K562 (cell line): ENCODE measurements around the gene SLC34A2. TPM values are rescaled to one million over a fixed set of nuclear protein-coding genes. Genes with fewer than 3 reads are reported as not detected.

Experiments used
- CC2D1A ChIP-seq: fragments of 450-650 bp; IDR thresholded peaks from 2 replicates; pipeline ENCODE4 v1.6.1; 2017; ENCODE audit warnings: mild to moderate bottlenecking
- NR3C1 ChIP-seq: sonication (generic); formaldehyde crosslinking; IDR thresholded peaks from 2 replicates; pipeline ENCODE4 v1.8.1; 2022; ENCODE audit warnings: missing genetic modification reagents
- RCOR1 ChIP-seq, 2 experiments: IDR thresholded peaks; 2 replicates each; pipeline ENCODE4 v1.6.1; 2012; ENCODE audit warnings: low read depth in 2 of 2, low read length in 2 of 2, borderline replicate concordance in 1 of 2, improper control_type of control experiment in 1 of 2
- SMAD1 ChIP-seq: fragments of 150-350 bp; IDR thresholded peaks from 2 replicates; pipeline ENCODE4 v1.6.1; 2014; ENCODE audit warnings: low read length, low read depth; ENCODE audit not compliant: partially characterized antibody
- SREBF1 ChIP-seq: fragments of 150-350 bp; IDR thresholded peaks from 2 replicates; pipeline ENCODE4 v1.6.1; 2014; ENCODE audit warnings: antibody characterized with exemption, low read depth, low read length, borderline replicate concordance
- YY1 ChIP-seq, 3 experiments: IDR thresholded peaks; 2 replicates each; pipeline ENCODE4 v1.6.1; 2011; ENCODE audit warnings: low read length in 2 of 3, mild to moderate bottlenecking in 2 of 3, moderate library complexity in 2 of 3, borderline replicate concordance in 1 of 3, control low read depth in 1 of 3, low read depth in 1 of 3; ENCODE audit not compliant: insufficient read depth in 3 of 3, insufficient replicate concordance in 2 of 3, control insufficient read depth in 1 of 3, insufficient read length in 1 of 3; ENCODE audit errors: extremely low read depth in 1 of 3
- ZZZ3 ChIP-seq: fragments of 450-650 bp; IDR thresholded peaks from 2 replicates; pipeline ENCODE4 v1.6.1; 2016; ENCODE audit warnings: antibody characterized with exemption, mild to moderate bottlenecking, moderate library complexity
- polyA plus RNA-seq, 8 experiments: library from polyadenylated mRNA; depleted of rRNA in 4 of 8; stranded (reverse) in 5 of 8; unstranded in 3 of 8; fragments of >200 nt; fragmentation: Nextera tagmentation in 2 of 8; fragmentation: Illumina TruSeq in 1 of 8; extraction: Ambion mirVana in 2 of 8; extraction: Trizol in 1 of 8; gene quantifications; 2 replicates each; pipeline versions ENCODE4 v1.2.1 to v1.2.3, GENCODE V29; 2011 to 2014; ENCODE audit warnings: inconsistent platforms in 1 of 8, missing spikeins in 1 of 8
- total RNA-seq, 7 experiments: library from RNA; depleted of rRNA in 6 of 7; stranded (reverse); fragments of >200 nt in 6 of 7; fragmentation: Illumina TruSeq in 2 of 7; extraction: Trizol in 2 of 7; gene quantifications; 2 replicates each; pipeline versions ENCODE4 v1.2.1 to v1.2.3, GENCODE V29; 2011 to 2021; ENCODE audit warnings: low replicate concordance in 1 of 7
- TF ChIP-seq, protein P1 (sequence below): fragments of 250-450 bp; sonication (Bioruptor Pico); IDR thresholded peaks from 2 replicates; pipeline ENCODE4 v1.4.0; 2020; ENCODE audit warnings: mild to moderate bottlenecking, moderate library complexity, borderline replicate concordance
- TF ChIP-seq, protein P2 (sequence below): fragments of 250-450 bp; sonication (Bioruptor Pico); IDR thresholded peaks from 2 replicates; pipeline ENCODE4 v1.8.0; 2021; ENCODE audit warnings: moderate library complexity, mild to moderate bottlenecking, inconsistent platforms
- TF ChIP-seq, protein P3 (sequence below), 3 experiments: fragments of 200-800 bp in 1 of 3; fragments of 250-450 bp in 1 of 3; fragments of 450-650 bp in 1 of 3; sonication (Bioruptor Pico) in 1 of 3; sonication (Bioruptor generic) in 1 of 3; formaldehyde crosslinking in 1 of 3; IDR thresholded peaks; 2 replicates each; pipeline versions ENCODE4 v1.6.1 to v1.8.0; 2016 to 2022; ENCODE audit warnings: mild to moderate bottlenecking in 2 of 3, missing genetic modification characterization in 2 of 3, missing compliant biosample characterization in 1 of 3, moderate library complexity in 1 of 3
- TF ChIP-seq, protein P4 (sequence below): IDR thresholded peaks from 2 replicates; pipeline ENCODE4 v1.6.1; 2011; ENCODE audit warnings: borderline replicate concordance, low read depth, mild to moderate bottlenecking, moderate library complexity, low read length; ENCODE audit not compliant: insufficient read depth, poor library complexity, severe bottlenecking
- TF ChIP-seq, protein P5 (sequence below), 2 experiments: fragments of 450-650 bp in 1 of 2; IDR thresholded peaks; 2 replicates each; pipeline ENCODE4 v1.6.1; 2011 to 2017; ENCODE audit warnings: low read depth in 2 of 2, antibody characterized with exemption in 1 of 2, borderline replicate concordance in 1 of 2, low read length in 1 of 2, mild to moderate bottlenecking in 1 of 2, mixed read lengths in 1 of 2; ENCODE audit not compliant: control insufficient read depth in 1 of 2

The SLC34A2 gene
- total and polyA plus RNA-seq, 9 of the 15 experiments (the other 6 are each of a cell fraction or from before 2014, with no cell fraction given) = 1.5 TPM; not detected in 8

DNA sequence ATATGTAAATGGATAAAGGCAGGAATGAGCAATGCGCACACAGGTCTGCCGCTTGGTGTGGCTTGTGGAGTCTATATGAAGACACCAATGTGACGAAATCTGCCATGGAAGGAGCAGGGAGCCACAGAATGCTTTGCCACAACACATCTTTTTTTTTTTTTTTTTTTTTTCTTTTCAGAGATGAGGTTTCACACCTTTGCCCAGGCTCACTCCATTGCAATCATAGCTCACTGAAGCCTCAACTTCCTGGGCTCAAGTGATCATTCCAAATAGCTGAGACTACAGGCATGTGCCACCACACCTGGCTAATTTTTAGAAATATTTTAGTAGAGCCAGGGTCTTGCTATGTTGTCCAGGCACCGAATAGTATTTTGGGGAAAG, 17.4 kb upstream of the SLC34A2 start (continued):
- TF ChIP-seq RCOR1 (IDR thresholded peaks at IDR 0.05; ENCODE audit: borderline replicate concordance in 1 of 2, low read depth in 2 of 2, low read length in 2 of 2) (no peak), CC2D1A (no peak), SMAD1 (no peak), SREBF1 (no peak), NR3C1 (CRISPR knock-in tag) (no peak), YY1 (IDR thresholded peaks at IDR 0.05; ENCODE audit: borderline replicate concordance in 1 of 3, control insufficient read depth in 1 of 3, extremely low read depth in 1 of 3, insufficient read depth in 3 of 3, insufficient read length in 1 of 3, insufficient replicate concordance in 2 of 3, low read depth in 1 of 3, low read length in 2 of 3) (no peak), ZZZ3 (no peak)
- TF ChIP-seq, protein P1, sequence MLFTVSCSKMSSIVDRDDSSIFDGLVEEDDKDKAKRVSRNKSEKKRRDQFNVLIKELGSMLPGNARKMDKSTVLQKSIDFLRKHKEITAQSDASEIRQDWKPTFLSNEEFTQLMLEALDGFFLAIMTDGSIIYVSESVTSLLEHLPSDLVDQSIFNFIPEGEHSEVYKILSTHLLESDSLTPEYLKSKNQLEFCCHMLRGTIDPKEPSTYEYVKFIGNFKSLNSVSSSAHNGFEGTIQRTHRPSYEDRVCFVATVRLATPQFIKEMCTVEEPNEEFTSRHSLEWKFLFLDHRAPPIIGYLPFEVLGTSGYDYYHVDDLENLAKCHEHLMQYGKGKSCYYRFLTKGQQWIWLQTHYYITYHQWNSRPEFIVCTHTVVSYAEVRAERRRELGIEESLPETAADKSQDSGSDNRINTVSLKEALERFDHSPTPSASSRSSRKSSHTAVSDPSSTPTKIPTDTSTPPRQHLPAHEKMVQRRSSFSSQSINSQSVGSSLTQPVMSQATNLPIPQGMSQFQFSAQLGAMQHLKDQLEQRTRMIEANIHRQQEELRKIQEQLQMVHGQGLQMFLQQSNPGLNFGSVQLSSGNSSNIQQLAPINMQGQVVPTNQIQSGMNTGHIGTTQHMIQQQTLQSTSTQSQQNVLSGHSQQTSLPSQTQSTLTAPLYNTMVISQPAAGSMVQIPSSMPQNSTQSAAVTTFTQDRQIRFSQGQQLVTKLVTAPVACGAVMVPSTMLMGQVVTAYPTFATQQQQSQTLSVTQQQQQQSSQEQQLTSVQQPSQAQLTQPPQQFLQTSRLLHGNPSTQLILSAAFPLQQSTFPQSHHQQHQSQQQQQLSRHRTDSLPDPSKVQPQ (CRISPR knock-in tag) = no peak
- TF ChIP-seq, protein P2, sequence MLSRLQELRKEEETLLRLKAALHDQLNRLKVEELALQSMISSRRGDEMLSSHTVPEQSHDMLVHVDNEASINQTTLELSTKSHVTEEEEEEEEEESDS (CRISPR knock-in tag) = no peak
- TF ChIP-seq, protein P3, sequence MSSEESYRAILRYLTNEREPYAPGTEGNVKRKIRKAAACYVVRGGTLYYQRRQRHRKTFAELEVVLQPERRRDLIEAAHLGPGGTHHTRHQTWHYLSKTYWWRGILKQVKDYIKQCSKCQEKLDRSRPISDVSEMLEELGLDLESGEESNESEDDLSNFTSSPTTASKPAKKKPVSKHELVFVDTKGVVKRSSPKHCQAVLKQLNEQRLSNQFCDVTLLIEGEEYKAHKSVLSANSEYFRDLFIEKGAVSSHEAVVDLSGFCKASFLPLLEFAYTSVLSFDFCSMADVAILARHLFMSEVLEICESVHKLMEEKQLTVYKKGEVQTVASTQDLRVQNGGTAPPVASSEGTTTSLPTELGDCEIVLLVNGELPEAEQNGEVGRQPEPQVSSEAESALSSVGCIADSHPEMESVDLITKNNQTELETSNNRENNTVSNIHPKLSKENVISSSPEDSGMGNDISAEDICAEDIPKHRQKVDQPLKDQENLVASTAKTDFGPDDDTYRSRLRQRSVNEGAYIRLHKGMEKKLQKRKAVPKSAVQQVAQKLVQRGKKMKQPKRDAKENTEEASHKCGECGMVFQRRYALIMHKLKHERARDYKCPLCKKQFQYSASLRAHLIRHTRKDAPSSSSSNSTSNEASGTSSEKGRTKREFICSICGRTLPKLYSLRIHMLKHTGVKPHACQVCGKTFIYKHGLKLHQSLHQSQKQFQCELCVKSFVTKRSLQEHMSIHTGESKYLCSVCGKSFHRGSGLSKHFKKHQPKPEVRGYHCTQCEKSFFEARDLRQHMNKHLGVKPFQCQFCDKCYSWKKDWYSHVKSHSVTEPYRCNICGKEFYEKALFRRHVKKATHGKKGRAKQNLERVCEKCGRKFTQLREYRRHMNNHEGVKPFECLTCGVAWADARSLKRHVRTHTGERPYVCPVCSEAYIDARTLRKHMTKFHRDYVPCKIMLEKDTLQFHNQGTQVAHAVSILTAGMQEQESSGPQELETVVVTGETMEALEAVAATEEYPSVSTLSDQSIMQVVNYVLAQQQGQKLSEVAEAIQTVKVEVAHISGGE (CRISPR knock-in tag; IDR thresholded peaks at IDR 0.05) = no peak
- TF ChIP-seq, protein P4, sequence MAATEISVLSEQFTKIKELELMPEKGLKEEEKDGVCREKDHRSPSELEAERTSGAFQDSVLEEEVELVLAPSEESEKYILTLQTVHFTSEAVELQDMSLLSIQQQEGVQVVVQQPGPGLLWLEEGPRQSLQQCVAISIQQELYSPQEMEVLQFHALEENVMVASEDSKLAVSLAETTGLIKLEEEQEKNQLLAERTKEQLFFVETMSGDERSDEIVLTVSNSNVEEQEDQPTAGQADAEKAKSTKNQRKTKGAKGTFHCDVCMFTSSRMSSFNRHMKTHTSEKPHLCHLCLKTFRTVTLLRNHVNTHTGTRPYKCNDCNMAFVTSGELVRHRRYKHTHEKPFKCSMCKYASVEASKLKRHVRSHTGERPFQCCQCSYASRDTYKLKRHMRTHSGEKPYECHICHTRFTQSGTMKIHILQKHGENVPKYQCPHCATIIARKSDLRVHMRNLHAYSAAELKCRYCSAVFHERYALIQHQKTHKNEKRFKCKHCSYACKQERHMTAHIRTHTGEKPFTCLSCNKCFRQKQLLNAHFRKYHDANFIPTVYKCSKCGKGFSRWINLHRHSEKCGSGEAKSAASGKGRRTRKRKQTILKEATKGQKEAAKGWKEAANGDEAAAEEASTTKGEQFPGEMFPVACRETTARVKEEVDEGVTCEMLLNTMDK = no peak
- TF ChIP-seq, protein P5, sequence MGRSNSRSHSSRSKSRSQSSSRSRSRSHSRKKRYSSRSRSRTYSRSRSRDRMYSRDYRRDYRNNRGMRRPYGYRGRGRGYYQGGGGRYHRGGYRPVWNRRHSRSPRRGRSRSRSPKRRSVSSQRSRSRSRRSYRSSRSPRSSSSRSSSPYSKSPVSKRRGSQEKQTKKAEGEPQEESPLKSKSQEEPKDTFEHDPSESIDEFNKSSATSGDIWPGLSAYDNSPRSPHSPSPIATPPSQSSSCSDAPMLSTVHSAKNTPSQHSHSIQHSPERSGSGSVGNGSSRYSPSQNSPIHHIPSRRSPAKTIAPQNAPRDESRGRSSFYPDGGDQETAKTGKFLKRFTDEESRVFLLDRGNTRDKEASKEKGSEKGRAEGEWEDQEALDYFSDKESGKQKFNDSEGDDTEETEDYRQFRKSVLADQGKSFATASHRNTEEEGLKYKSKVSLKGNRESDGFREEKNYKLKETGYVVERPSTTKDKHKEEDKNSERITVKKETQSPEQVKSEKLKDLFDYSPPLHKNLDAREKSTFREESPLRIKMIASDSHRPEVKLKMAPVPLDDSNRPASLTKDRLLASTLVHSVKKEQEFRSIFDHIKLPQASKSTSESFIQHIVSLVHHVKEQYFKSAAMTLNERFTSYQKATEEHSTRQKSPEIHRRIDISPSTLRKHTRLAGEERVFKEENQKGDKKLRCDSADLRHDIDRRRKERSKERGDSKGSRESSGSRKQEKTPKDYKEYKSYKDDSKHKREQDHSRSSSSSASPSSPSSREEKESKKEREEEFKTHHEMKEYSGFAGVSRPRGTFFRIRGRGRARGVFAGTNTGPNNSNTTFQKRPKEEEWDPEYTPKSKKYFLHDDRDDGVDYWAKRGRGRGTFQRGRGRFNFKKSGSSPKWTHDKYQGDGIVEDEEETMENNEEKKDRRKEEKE (IDR thresholded peaks at IDR 0.05; ENCODE audit: borderline replicate concordance in 1 of 2, control insufficient read depth in 1 of 2, low read depth in 2 of 2, low read length in 1 of 2) = no peak
